ENCODE data around the gene DAZAP1.

The DAZAP1 gene

DNA sequence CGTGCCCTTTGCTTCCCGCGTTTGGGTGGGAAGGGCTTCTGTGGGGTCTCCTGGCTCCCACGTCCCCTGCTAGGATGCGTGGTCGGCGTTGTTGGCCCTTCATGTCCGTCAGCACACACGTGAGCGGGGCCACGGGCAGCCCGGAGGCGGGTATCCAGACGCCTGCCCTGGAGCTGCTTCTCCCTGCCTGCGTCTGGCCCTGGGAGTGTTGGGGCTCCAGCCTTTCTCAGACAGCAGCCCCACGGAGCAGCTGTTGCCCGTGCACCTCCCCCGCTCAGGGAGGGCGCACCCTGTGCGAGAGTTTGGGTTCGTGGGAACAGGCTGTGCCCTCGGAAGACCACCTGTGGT is 14.5 kb downstream of the DAZAP1 start:
- Histone ChIP-seq H3K9ac (ENCODE audit: insufficient read length, low read depth) (peak overlapping the region; percentile 52), H3K9me3 (ENCODE audit: insufficient read depth, low read length) (no peaks in the 10 kb centered on the region), H3K36me3 (ENCODE audit: insufficient read depth, insufficient read length, low read length) (peaks cover 95% of the 10 kb centered on the region), H3K27me3 (ENCODE audit: insufficient read depth, insufficient read length) (no peaks in the 10 kb centered on the region), H3K4me1 (ENCODE audit: insufficient read depth, insufficient read length) (peaks cover 38% of the 10 kb centered on the region), H3K4me3 (ENCODE audit: insufficient read length, low read depth) (no peak overlapping the region)
- no peak for TF ChIP-seq ZNF274 (IDR thresholded peaks at IDR 0.05; ENCODE audit: low read depth, low read length)
- no peak for TF ChIP-seq SUZ12 (IDR thresholded peaks at IDR 0.05; ENCODE audit: extremely low read depth, insufficient read depth, insufficient read length)
- TF ChIP-seq YY1 (IDR thresholded peaks at IDR 0.05; ENCODE audit: insufficient read depth, insufficient read length) = no peak
- no peak for DNase-seq (ENCODE audit: low read depth, low spot score)

DNA sequence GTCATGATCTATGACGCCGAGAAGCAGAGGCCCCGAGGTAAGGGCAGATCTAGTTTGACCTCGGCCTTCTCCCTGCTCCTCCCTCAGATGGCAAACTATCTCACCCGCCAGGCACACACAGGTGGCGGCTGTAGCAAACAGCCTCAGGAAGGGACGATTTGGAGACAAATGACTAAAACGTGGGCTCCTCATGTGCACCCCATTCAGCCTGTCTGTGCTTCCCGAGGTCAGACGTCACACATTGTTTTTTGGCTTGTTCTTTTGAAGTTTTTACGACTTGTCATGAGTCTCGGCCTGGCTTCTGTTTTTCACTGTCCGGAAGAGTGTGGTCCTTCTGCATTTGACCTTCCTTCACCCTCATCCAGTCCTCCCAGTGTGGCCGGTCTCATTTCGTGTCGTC is 15.0 kb downstream of the DAZAP1 start:
- Histone ChIP-seq H3K9ac (ENCODE audit: insufficient read length, low read depth) (no peak overlapping the region), H3K27me3 (ENCODE audit: insufficient read depth, insufficient read length) (no peaks in the 10 kb centered on the region), H3K36me3 (ENCODE audit: insufficient read depth, insufficient read length, low read length) (peaks cover 95% of the 10 kb centered on the region), H3K4me1 (ENCODE audit: insufficient read depth, insufficient read length) (peaks cover 35% of the 10 kb centered on the region), H3K9me3 (ENCODE audit: insufficient read depth, low read length) (no peaks in the 10 kb centered on the region), H3K4me3 (ENCODE audit: insufficient read length, low read depth) (no peak overlapping the region)
- no peak for TF ChIP-seq SUZ12 (IDR thresholded peaks at IDR 0.05; ENCODE audit: extremely low read depth, insufficient read depth, insufficient read length)
- no peak for TF ChIP-seq ZNF274 (IDR thresholded peaks at IDR 0.05; ENCODE audit: low read depth, low read length)
- TF ChIP-seq YY1 (IDR thresholded peaks at IDR 0.05; ENCODE audit: insufficient read depth, insufficient read length) = no peak
- no peak for DNase-seq (ENCODE audit: low read depth, low spot score)

DNA sequence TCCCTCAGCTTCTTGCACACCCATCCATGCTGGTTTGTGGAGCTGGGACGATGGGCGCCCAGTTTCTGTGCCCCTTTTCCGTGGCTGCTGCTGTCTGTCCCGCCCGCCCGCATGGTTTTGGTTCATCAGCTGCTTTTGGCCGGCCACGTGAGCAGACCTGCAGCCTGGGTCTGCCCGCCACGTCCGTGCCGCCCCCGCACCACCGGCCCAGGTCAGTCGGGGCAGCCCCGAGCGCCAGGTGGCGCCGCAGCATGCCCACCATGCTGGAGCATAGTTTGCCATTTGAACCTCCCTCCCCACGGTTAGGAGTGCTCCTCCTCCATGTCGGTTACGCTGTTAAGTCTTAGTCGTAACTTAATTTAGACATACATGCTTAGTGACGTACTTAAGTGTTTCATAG is 15.6 kb downstream of the DAZAP1 start:
- Histone ChIP-seq H3K4me1 (ENCODE audit: insufficient read depth, insufficient read length) (peaks cover 35% of the 10 kb centered on the region), H3K36me3 (ENCODE audit: insufficient read depth, insufficient read length, low read length) (peaks cover 95% of the 10 kb centered on the region), H3K4me3 (ENCODE audit: insufficient read length, low read depth) (no peak overlapping the region), H3K27me3 (ENCODE audit: insufficient read depth, insufficient read length) (no peaks in the 10 kb centered on the region), H3K9me3 (ENCODE audit: insufficient read depth, low read length) (no peaks in the 10 kb centered on the region), H3K9ac (ENCODE audit: insufficient read length, low read depth) (no peak overlapping the region)
- no peak for TF ChIP-seq SUZ12 (IDR thresholded peaks at IDR 0.05; ENCODE audit: extremely low read depth, insufficient read depth, insufficient read length)
- TF ChIP-seq YY1 (IDR thresholded peaks at IDR 0.05; ENCODE audit: insufficient read depth, insufficient read length) = no peak
- no peak for TF ChIP-seq ZNF274 (IDR thresholded peaks at IDR 0.05; ENCODE audit: low read depth, low read length)
- DNase-seq (ENCODE audit: low read depth, low spot score) = no peak

DNA sequence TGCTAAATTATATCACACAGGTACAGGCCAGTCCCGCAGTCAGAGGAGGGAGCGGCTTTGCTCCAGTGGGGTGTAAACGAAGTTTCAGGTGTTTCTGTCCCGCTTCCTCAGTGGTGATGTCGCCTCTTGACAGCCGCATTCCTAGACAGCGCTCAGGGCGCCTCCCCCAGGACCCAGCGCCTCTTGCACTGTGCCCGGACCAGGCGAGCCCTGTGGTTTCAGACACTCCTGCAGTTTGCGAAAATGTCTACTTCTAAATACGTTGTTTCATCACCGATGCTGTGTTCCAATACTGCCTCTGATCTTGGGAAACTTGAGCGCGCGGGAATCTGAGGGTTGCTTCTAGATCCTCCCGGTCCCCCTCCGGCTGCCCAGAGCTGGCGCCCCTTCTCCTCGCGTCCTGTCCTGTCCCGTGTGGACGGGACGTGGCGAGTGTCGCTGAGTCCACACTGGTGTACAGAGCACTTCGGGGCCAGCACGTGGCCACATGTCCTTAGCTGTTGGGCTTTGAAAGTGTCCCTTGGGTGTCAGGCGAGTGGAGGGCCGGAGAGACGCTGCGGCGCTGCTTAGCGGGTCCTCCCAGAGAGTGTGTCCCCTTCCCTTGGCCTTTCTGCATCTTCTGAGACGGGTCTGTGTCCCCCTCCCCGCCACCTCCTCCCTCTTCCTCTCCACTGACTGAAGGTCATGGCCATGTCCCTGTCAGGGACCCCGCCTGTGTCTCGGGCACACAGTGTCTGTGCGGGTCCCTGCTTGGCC is 16.2 kb downstream of the DAZAP1 start:
- H3K27me3 ChIP-seq (ENCODE audit: insufficient read depth, insufficient read length) = no peaks in the 10 kb centered on the region
- DNase-seq (ENCODE audit: low read depth, low spot score) = no peak
- H3K9me3 ChIP-seq (ENCODE audit: insufficient read depth, low read length) = no peaks in the 10 kb centered on the region
- H3K4me3 ChIP-seq (ENCODE audit: insufficient read length, low read depth) = no peak overlapping the region
- peaks cover 95% of the 10 kb centered on the region for H3K36me3 ChIP-seq (ENCODE audit: insufficient read depth, insufficient read length, low read length)
- TF ChIP-seq ZNF274 (IDR thresholded peaks at IDR 0.05; ENCODE audit: low read depth, low read length) (no peak), YY1 (IDR thresholded peaks at IDR 0.05; ENCODE audit: insufficient read depth, insufficient read length) (no peak)
- peaks cover 35% of the 10 kb centered on the region for H3K4me1 ChIP-seq (ENCODE audit: insufficient read depth, insufficient read length)
- H3K9ac ChIP-seq (ENCODE audit: insufficient read length, low read depth) = no peak overlapping the region

DNA sequence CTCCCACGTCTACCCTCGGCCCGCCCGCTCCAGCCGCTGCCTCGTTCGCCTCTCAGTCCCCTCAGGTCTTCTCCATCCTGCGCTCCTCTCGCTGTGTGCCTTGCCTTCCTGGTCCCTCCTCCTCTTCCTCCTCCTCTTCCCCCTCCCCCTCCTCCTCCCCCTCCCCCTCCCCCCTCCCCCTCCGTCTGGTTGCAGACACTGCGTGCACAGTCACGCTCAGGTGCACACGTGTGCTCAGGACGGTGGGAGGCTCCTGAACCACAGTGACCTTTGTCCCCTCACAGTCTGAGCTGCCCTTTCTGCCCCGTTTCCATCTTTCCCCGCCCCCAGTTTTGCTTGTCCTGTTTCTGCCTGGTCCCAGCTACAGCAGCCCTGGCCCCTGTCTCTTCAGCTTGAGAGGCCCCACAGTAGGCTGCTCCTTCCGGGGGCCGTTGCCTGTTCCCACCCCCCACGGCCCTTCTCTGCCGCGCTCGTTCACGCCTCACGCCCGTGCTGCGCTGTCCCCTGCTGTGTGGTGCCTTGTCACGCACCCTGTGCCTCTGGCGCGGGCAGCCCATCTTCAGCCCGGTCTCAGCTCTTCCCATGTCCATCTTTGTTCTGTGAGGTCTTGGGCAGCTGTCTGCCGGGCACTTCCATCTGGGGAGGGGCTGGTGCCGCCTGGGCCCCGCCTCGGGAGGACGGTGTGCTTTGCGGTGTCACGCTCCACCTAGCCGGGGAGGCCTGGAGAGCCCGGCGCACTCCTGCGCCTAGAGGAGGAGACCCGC is 17.0 kb downstream of the DAZAP1 start:
- peaks cover 95% of the 10 kb centered on the region for H3K36me3 ChIP-seq (ENCODE audit: insufficient read depth, insufficient read length, low read length)

DNA sequence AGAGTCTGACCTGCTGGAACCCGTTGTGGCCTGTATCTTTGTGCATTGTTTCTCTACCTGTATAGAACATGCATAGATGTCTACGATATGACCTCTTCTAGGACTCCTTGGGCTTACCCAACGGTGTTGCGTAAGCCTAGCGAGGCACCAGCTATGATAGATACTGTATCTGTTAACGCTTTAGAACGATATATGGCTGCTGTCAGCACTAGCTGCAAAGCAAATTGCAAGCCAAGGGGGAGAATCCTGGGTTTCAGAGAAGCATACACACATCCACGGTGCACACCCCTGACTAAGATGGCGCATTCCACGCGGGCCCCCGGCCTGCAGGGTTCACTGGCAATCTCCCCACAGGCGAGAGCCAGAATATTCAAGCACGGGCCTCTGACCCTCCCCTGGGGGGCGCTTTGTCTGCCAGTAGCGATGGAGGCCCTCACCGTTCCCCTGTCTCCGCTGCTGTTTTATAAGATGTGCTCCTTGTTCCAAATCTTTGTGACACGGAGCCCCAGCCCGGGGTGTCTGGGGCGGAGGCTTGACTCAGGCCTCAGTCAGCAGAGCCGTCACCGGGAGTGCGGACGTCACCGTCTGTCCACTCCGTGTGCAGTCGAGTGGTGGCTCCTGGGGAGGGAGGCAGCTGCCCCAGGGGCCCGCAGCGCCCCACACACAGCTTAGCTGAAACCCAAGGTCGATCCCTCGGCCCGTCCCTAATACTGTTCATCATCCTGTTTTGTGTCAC is 17.9 kb downstream of the DAZAP1 start:
- no peaks in the 10 kb centered on the region for H3K27me3 ChIP-seq (ENCODE audit: insufficient read depth, insufficient read length)
- H3K9ac ChIP-seq (ENCODE audit: insufficient read length, low read depth) = peak overlapping the region; percentile 23
- H3K4me1 ChIP-seq (ENCODE audit: insufficient read depth, insufficient read length) = peaks cover 33% of the 10 kb centered on the region
- no peak for DNase-seq (ENCODE audit: low read depth, low spot score)
- no peaks in the 10 kb centered on the region for H3K9me3 ChIP-seq (ENCODE audit: insufficient read depth, low read length)
- H3K4me3 ChIP-seq (ENCODE audit: insufficient read length, low read depth) = no peak overlapping the region
- no peak for TF ChIP-seq YY1 (IDR thresholded peaks at IDR 0.05; ENCODE audit: insufficient read depth, insufficient read length)
- TF ChIP-seq ZNF274 (IDR thresholded peaks at IDR 0.05; ENCODE audit: low read depth, low read length) = no peak
- TF ChIP-seq SUZ12 (IDR thresholded peaks at IDR 0.05; ENCODE audit: extremely low read depth, insufficient read depth, insufficient read length) = no peak
- H3K36me3 ChIP-seq (ENCODE audit: insufficient read depth, insufficient read length, low read length) = peaks cover 97% of the 10 kb centered on the region

More for the DNA sequence above, 17.0 kb downstream of the DAZAP1 start:
- H3K9ac ChIP-seq (ENCODE audit: insufficient read length, low read depth) = peak overlapping the region; percentile 3
- H3K9me3 ChIP-seq (ENCODE audit: insufficient read depth, low read length) = no peaks in the 10 kb centered on the region
- no peak overlapping the region for H3K4me3 ChIP-seq (ENCODE audit: insufficient read length, low read depth)
- TF ChIP-seq YY1 (IDR thresholded peaks at IDR 0.05; ENCODE audit: insufficient read depth, insufficient read length) = no peak
- no peaks in the 10 kb centered on the region for H3K27me3 ChIP-seq (ENCODE audit: insufficient read depth, insufficient read length)
- no peak for DNase-seq (ENCODE audit: low read depth, low spot score)
- peaks cover 32% of the 10 kb centered on the region for H3K4me1 ChIP-seq (ENCODE audit: insufficient read depth, insufficient read length)

DNA sequence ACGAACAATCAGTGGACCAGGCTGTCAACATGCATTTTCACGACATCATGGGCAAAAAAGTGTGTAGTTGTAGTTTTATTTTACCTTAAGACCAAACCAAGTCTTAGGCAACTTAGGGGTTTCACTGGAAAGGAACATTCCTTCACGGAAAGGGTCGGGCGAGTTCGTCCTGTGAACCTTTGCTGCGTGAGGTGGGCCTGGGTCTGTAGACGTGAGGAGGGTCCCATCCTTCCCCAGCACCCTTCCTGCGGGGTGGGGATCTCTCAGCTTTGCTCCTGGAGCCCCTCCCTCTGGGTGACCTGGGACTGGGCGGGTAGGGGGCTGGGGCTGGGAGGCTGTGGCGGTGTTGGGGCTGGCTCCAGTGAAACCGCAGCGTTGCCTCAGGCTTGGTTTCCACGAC is 18.5 kb downstream of the DAZAP1 start:
- no peak for DNase-seq (ENCODE audit: low read depth, low spot score)
- Histone ChIP-seq H3K27me3 (ENCODE audit: insufficient read depth, insufficient read length) (no peaks in the 10 kb centered on the region), H3K4me1 (ENCODE audit: insufficient read depth, insufficient read length) (peaks cover 35% of the 10 kb centered on the region), H3K4me3 (ENCODE audit: insufficient read length, low read depth) (no peak overlapping the region), H3K9me3 (ENCODE audit: insufficient read depth, low read length) (no peaks in the 10 kb centered on the region), H3K9ac (ENCODE audit: insufficient read length, low read depth) (peak overlapping the region; percentile 23), H3K36me3 (ENCODE audit: insufficient read depth, insufficient read length, low read length) (peaks cover 94% of the 10 kb centered on the region)
- TF ChIP-seq ZNF274 (IDR thresholded peaks at IDR 0.05; ENCODE audit: low read depth, low read length) (no peak), YY1 (IDR thresholded peaks at IDR 0.05; ENCODE audit: insufficient read depth, insufficient read length) (no peak), SUZ12 (IDR thresholded peaks at IDR 0.05; ENCODE audit: extremely low read depth, insufficient read depth, insufficient read length) (no peak)
